CD8-positive, alpha-beta memory T cell (primary cell): ENCODE measurements around the gene TCTN1. TPM values are rescaled to one million over a fixed set of nuclear protein-coding genes. Genes with fewer than 3 reads are reported as not detected.
"Not testable (repeated sequence)": the region's sequence is repeated elsewhere in the genome, so short reads cannot be mapped to it uniquely, and the experiment has no call there.

Source experiments
- CTCF ChIA-PET: fragments of 350-600 bp; sonication (Branson Sonifier 250); formaldehyde crosslinking; loops from one replicate; lab custom pipeline; 2021; ENCODE audit warnings: antibody characterized with exemption; lab: Charles Lee
- POLR2A ChIA-PET: fragments of 350-600 bp; sonication (Branson Sonifier 250); formaldehyde crosslinking; loops from one replicate; lab custom pipeline; 2021; ENCODE audit warnings: antibody characterized with exemption; lab: Charles Lee
- DNase-seq, 5 donors: peaks; one replicate each; pipeline versions ENCODE4 v3.0.0 to v3.0.0-alpha.2; 2020 to 2022; ENCODE audit warnings: mixed read lengths in 1 of 5
- H3K27ac ChIP-seq: one replicate; pipeline ENCODE4 v1.7.0; 2013; ENCODE audit warnings: low read depth, mild to moderate bottlenecking, low read length, moderate library complexity
- H3K27me3 ChIP-seq: 2 replicates; pipeline ENCODE4 v1.7.0; 2013; ENCODE audit warnings: low read length, mild to moderate bottlenecking; ENCODE audit not compliant: insufficient read depth, poor library complexity, severe bottlenecking
- H3K36me3 ChIP-seq: 2 replicates; pipeline ENCODE4 v1.7.0; 2013; ENCODE audit warnings: mild to moderate bottlenecking, low read length, moderate library complexity; ENCODE audit not compliant: insufficient read depth
- H3K4me1 ChIP-seq: 2 replicates; pipeline ENCODE4 v1.7.0; 2013; ENCODE audit warnings: mild to moderate bottlenecking, low read length, moderate library complexity; ENCODE audit not compliant: insufficient read depth
- H3K4me3 ChIP-seq: 2 replicates; pipeline ENCODE4 v1.7.0; 2013; ENCODE audit warnings: mild to moderate bottlenecking, low read length
- H3K9me3 ChIP-seq: 2 replicates; pipeline ENCODE4 v1.7.0; 2013; ENCODE audit warnings: mild to moderate bottlenecking, low read length
- H3K27ac Mint-ChIP-seq, 8 donors: one replicate each; pipeline ENCODE4 v1.8.0; 2020 to 2021; ENCODE audit warnings: mixed read lengths in 8 of 8, mild to moderate bottlenecking in 6 of 8, inconsistent platforms in 3 of 8, moderate library complexity in 3 of 8
- H3K27me3 Mint-ChIP-seq, 2 donors: one replicate each; pipeline ENCODE4 v1.8.0; 2020 to 2021; ENCODE audit warnings: mixed read lengths in 2 of 2, mild to moderate bottlenecking in 1 of 2, moderate library complexity in 1 of 2
- H3K36me3 Mint-ChIP-seq, 3 donors: one replicate each; pipeline ENCODE4 v1.8.0; 2020 to 2021; ENCODE audit warnings: mixed read lengths in 3 of 3, inconsistent platforms in 1 of 3, mild to moderate bottlenecking in 1 of 3
- H3K4me1 Mint-ChIP-seq, 3 donors: one replicate each; pipeline ENCODE4 v1.8.0; 2020 to 2021; ENCODE audit warnings: mixed read lengths in 3 of 3, inconsistent platforms in 1 of 3, mild to moderate bottlenecking in 1 of 3
- H3K4me3 Mint-ChIP-seq, 7 donors: one replicate each; pipeline ENCODE4 v1.8.0; 2020 to 2021; ENCODE audit warnings: mixed read lengths in 7 of 7, mild to moderate bottlenecking in 6 of 7, moderate library complexity in 4 of 7, inconsistent platforms in 2 of 7
- H3K9me3 Mint-ChIP-seq, 5 donors: one replicate each; pipeline ENCODE4 v1.8.0; 2020 to 2022; ENCODE audit warnings: mixed read lengths in 5 of 5, mild to moderate bottlenecking in 3 of 5, moderate library complexity in 2 of 5, inconsistent platforms in 1 of 5
- polyA plus RNA-seq: library from polyadenylated mRNA; unstranded; fragments of 300-500 nt; fragmentation: Illumina TruSeq; gene quantifications from one replicate; pipeline ENCODE4 v1.2.3, GENCODE V29; 2021
- total RNA-seq, 2 experiments: library from RNA; stranded (reverse); gene quantifications; one replicate each; pipeline ENCODE4 v1.2.3, GENCODE V29; 2021

The TCTN1 gene
- total and polyA plus RNA-seq, 3 experiments from 2014 or later, result 4.6 to 11.1 (median 9.8) TPM

GRCh38 chr12:110579535-110580253 is 34.2 kb upstream of the TCTN1 start:
- H3K4me3 Mint-ChIP-seq, result peak overlapping the region; percentile 77 to 96 (median 95)
- peaks cover 0 to 15% (median 0%) of the 10 kb centered on the region in 3 donors for H3K36me3 Mint-ChIP-seq
- Histone ChIP-seq H3K4me1 (peaks cover 80% of the 10 kb centered on the region), H3K36me3 (no peaks in the 10 kb centered on the region), H3K27ac (no peak overlapping the region), H3K27me3 (no peaks in the 10 kb centered on the region), H3K9me3 (no peaks in the 10 kb centered on the region), H3K4me3 (peak overlapping the region; percentile 7)
- H3K27ac Mint-ChIP-seq, result peak overlapping the region; percentile 55 to 96 (median 88)
- H3K9me3 Mint-ChIP-seq, result no peaks in the 10 kb centered on the region
- H3K4me1 Mint-ChIP-seq, result peaks cover 75 to 86% (median 86%) of the 10 kb centered on the region in 3 donors
- POLR2A ChIA-PET, result interaction anchor here (0.6 to 1.0 kb wide), 4 partner anchors 13 to 78 kb away, joined by 3 to 6 read pairs (median 5); partner anchors contain the start of genes RAD9B and VPS29
- DNase-seq, result peak in 1 of 5 donors; percentile 16
- no peaks in the 10 kb centered on the region for H3K27me3 Mint-ChIP-seq
- CTCF ChIA-PET, result interaction anchor here (0.8 to 2.5 kb wide), 4 partner anchors 20 to 111 kb away, joined by 4 to 6 read pairs (median 6); partner anchors contain the start of gene FAM216A

- Histone ChIP-seq H3K36me3 (no peaks in the 10 kb centered on the region), H3K27ac (peak overlapping the region; percentile 71), H3K9me3 (no peaks in the 10 kb centered on the region), H3K27me3 (no peaks in the 10 kb centered on the region), H3K4me3 (peak overlapping the region; percentile 83), H3K4me1 (peaks cover 76% of the 10 kb centered on the region)
- Mint-ChIP-seq H3K4me1 (peaks cover 67 to 77% (median 77%) of the 10 kb centered on the region in 3 donors), H3K4me3 (peak overlapping the region; percentile 93 to 97 (median 96)), H3K27me3 (no peaks in the 10 kb centered on the region), H3K27ac (peak overlapping the region; percentile 84 to 99 (median 95)), H3K9me3 (no peaks in the 10 kb centered on the region), H3K36me3 (peaks cover 0 to 15% (median 0%) of the 10 kb centered on the region in 3 donors)
- CTCF ChIA-PET, result interaction anchor here (1.0 to 1.1 kb wide), 2 partner anchors 19 to 20 kb away, joined by 3 to 5 read pairs; no protein-coding TSS in a partner anchor
- POLR2A ChIA-PET, result interaction anchor here (0.5 to 1.6 kb wide), 4 partner anchors 23 to 132 kb away, joined by 3 to 4 read pairs (median 4); partner anchors contain the start of genes ARPC3 and FAM216A
- DNase-seq, result no peak
Measured at GRCh38 chr12:110581931-110582275, 32.0 kb upstream of the TCTN1 start.

- peak overlapping the region; percentile 93 to 97 (median 96) for H3K4me3 Mint-ChIP-seq
- no peaks in the 10 kb centered on the region for H3K9me3 Mint-ChIP-seq
- H3K27ac Mint-ChIP-seq, result peak overlapping the region; percentile 84 to 99 (median 95)
- H3K4me1 Mint-ChIP-seq, result peaks cover 65 to 73% (median 72%) of the 10 kb centered on the region in 3 donors
- Histone ChIP-seq H3K4me3 (peak overlapping the region; percentile 83), H3K4me1 (peaks cover 71% of the 10 kb centered on the region), H3K27ac (peak overlapping the region; percentile 71), H3K36me3 (no peaks in the 10 kb centered on the region), H3K27me3 (no peaks in the 10 kb centered on the region), H3K9me3 (no peaks in the 10 kb centered on the region)
- ChIA-PET POLR2A (interaction anchor here (0.9 to 1.0 kb wide), 2 partner anchors 115 to 133 kb away, joined by 3 read pairs; partner anchors contain the start of gene ARPC3), CTCF (no interaction called here)
- peaks cover 0 to 15% (median 0%) of the 10 kb centered on the region in 3 donors for H3K36me3 Mint-ChIP-seq
- DNase-seq, result peak; percentile 67 to 84 (median 73)
- no peaks in the 10 kb centered on the region for H3K27me3 Mint-ChIP-seq
Measured at GRCh38 chr12:110582276-110583136, 31.4 kb upstream of the TCTN1 start.

GRCh38 chr12:110583137-110584059 is 30.5 kb upstream of the TCTN1 start, which contains the start of gene PPTC7:
Gene PPTC7, minus strand, starts transcription at chr12:110583318. Its CDS starts 287 bp downstream, at chr12:110583031.
- Histone ChIP-seq H3K27me3 (no peaks in the 10 kb centered on the region), H3K27ac (peak within 1 kb of the TSS; percentile 71), H3K4me3 (peak within 1 kb of the TSS; percentile 83), H3K36me3 (no peaks in the 10 kb centered on the region), H3K4me1 (peaks cover 62% of the 10 kb centered on the region), H3K9me3 (no peaks in the 10 kb centered on the region)
- ChIA-PET CTCF (no interaction called here), POLR2A (no interaction called here)
- DNase-seq, result peak; percentile 91 to 98 (median 96)
- Mint-ChIP-seq H3K9me3 (no peaks in the 10 kb centered on the region), H3K27ac (peak within 1 kb of the TSS; percentile 87 to 99 (median 95)), H3K4me1 (peaks cover 56 to 64% (median 63%) of the 10 kb centered on the region in 3 donors), H3K36me3 (peaks cover 0 to 15% (median 0%) of the 10 kb centered on the region in 3 donors), H3K27me3 (no peaks in the 10 kb centered on the region), H3K4me3 (peak within 1 kb of the TSS; percentile 93 to 97 (median 96))

GRCh38 chr12:110585231-110585799 is 28.6 kb upstream of the TCTN1 start:
- peaks cover 37 to 49% (median 45%) of the 10 kb centered on the region in 3 donors for H3K4me1 Mint-ChIP-seq
- peak overlapping the region in 7 of 8 donors; percentile 74 to 89 (median 77) for H3K27ac Mint-ChIP-seq
- peaks cover 0 to 1% of the 10 kb centered on the region in 2 donors for H3K27me3 Mint-ChIP-seq
- Histone ChIP-seq H3K4me3 (peak overlapping the region; percentile 7), H3K36me3 (no peaks in the 10 kb centered on the region), H3K9me3 (no peaks in the 10 kb centered on the region), H3K27me3 (no peaks in the 10 kb centered on the region), H3K4me1 (peaks cover 47% of the 10 kb centered on the region), H3K27ac (no peak overlapping the region)
- POLR2A ChIA-PET, result interaction anchor here (0.9 to 1.3 kb wide), 3 partner anchors 15 to 26 kb away, joined by 3 read pairs; no protein-coding TSS in a partner anchor
- peaks cover 0 to 15% (median 0%) of the 10 kb centered on the region in 3 donors for H3K36me3 Mint-ChIP-seq
- peak in 1 of 5 donors; percentile 41 for DNase-seq
- CTCF ChIA-PET, result interaction anchor here (1.0 to 2.0 kb wide), 5 partner anchors 11 to 117 kb away, joined by 3 to 10 read pairs (median 4); partner anchors contain the start of gene FAM216A
- peak overlapping the region in 5 of 7 donors; percentile 38 to 70 (median 57) for H3K4me3 Mint-ChIP-seq
- H3K9me3 Mint-ChIP-seq, result no peaks in the 10 kb centered on the region

- not testable (repeated sequence) for H3K36me3 Mint-ChIP-seq, H3K4me3 Mint-ChIP-seq, H3K27ac Mint-ChIP-seq, H3K27me3 ChIP-seq, H3K27ac ChIP-seq, H3K4me3 ChIP-seq, H3K27me3 Mint-ChIP-seq, H3K36me3 ChIP-seq, H3K9me3 ChIP-seq, H3K9me3 Mint-ChIP-seq, DNase-seq
- ChIA-PET POLR2A (interaction anchor here (1.3 kb wide), 1 partner anchor 12 kb away, joined by 4 read pairs; no protein-coding TSS in a partner anchor), CTCF (interaction anchor here (0.6 to 1.1 kb wide), 2 partner anchors 15 to 137 kb away, joined by 3 to 4 read pairs; partner anchors contain the start of gene ARPC3)
- peaks cover 24 to 45% (median 39%) of the 10 kb centered on the region in 3 donors for H3K4me1 Mint-ChIP-seq
- peaks cover 49% of the 10 kb centered on the region for H3K4me1 ChIP-seq
Measured at GRCh38 chr12:110587102-110587501, 26.8 kb upstream of the TCTN1 start.
